K562 (cell line): Measurements from ENCODE around the gene RANBP6. TPM values are rescaled to one million over a fixed set of nuclear protein-coding genes. Genes with fewer than 3 reads are reported as not detected.

ENCODE experiments used
- ATAC-seq: fragments of 200-7000 bp; cut with Tn5 transposase; 3 replicates; pipeline ENCODE4 v1.9.1; 2020; ENCODE audit warnings: moderate library complexity
- BruUV-seq: library from RNA; stranded (reverse); fragments of 400-500 nt; replicated peaks from 2 replicates; lab custom pipeline; 2021; lab: Mats Ljungman, UMichigan
- CTCF ChIA-PET: fragments of 300-600 bp; formaldehyde crosslinking; extraction: SDS; loops from one replicate; lab custom pipeline; 2021; ENCODE audit warnings: low intra/inter-chr PET ratio; lab: Yijun Ruan, JAX
- POLR2A ChIA-PET: fragments of 300-600, 350-650 bp; sonication (Branson Sonifier 250); formaldehyde crosslinking; extraction: SDS; loops from one replicate; lab custom pipeline; 2021; ENCODE audit warnings: antibody characterized with exemption, inconsistent platforms; lab: Yijun Ruan, JAX
- DNase-seq, 4 experiments: peaks; one replicate each; pipeline versions ENCODE4 v3.0.0 to v3.0.0-alpha.2; 2011 to 2018; ENCODE audit warnings: low spot score in 3 of 4, mixed read lengths in 3 of 4; ENCODE audit errors: extremely low read depth in 1 of 4
- FAIRE-seq: peaks from 2 replicates; lab custom pipeline; 2011; peaks lifted over from hg19 to GRCh38; lab: Jason Lieb, UNC
- H2AFZ ChIP-seq: 2 replicates; pipeline ENCODE4 v1.6.0; 2011; ENCODE audit warnings: low read depth, low read length, control low read depth, inconsistent platforms
- H3K27ac ChIP-seq: fragments of 200-600 bp; 3 replicates; pipeline ENCODE4 v1.8.0; 2011; ENCODE audit warnings: low read depth, mild to moderate bottlenecking, control low read depth, inconsistent platforms, low read length, moderate library complexity, mixed read lengths; ENCODE audit errors: extremely low read depth
- H3K27me3 ChIP-seq, 2 experiments: fragments of 300-600 bp in 1 of 2; 2 replicates in 1 of 2; 3 replicates in 1 of 2; pipeline versions ENCODE4 v1.6.0 to v1.8.0; 2011; ENCODE audit warnings: inconsistent platforms in 2 of 2, low read length in 2 of 2, mild to moderate bottlenecking in 1 of 2, mixed read lengths in 1 of 2, moderate library complexity in 1 of 2; ENCODE audit not compliant: control insufficient read depth in 2 of 2, insufficient read depth in 2 of 2
- H3K36me3 ChIP-seq: fragments of 300-600 bp; 3 replicates; pipeline ENCODE4 v1.8.0; 2011; ENCODE audit warnings: mild to moderate bottlenecking, low read length, inconsistent platforms; ENCODE audit not compliant: control insufficient read depth, insufficient read depth
- H3K4me1 ChIP-seq, 2 experiments: fragments of 200-600 bp in 1 of 2; replicated peaks in 1 of 2; 2 replicates in 1 of 2; 3 replicates in 1 of 2; pipeline versions ENCODE4 v1.5.1 to v1.8.0; 2011; ENCODE audit warnings: inconsistent platforms in 2 of 2, low read length in 2 of 2, mild to moderate bottlenecking in 1 of 2, mixed read lengths in 1 of 2, moderate library complexity in 1 of 2; ENCODE audit not compliant: control insufficient read depth in 2 of 2, insufficient read depth in 2 of 2
- H3K4me2 ChIP-seq: 2 replicates; pipeline ENCODE4 v1.6.1; 2011; ENCODE audit warnings: low read length, control low read depth, inconsistent platforms, mixed read lengths; ENCODE audit not compliant: insufficient read depth
- H3K4me3 ChIP-seq: fragments of 200-600 bp; sonication (generic), shearing (Covaris generic); 2 replicates; pipeline ENCODE4 v1.5.1; 2016; ENCODE audit warnings: control low read depth, inconsistent platforms
- H3K79me2 ChIP-seq: fragments of 200-600 bp; 3 replicates; pipeline ENCODE4 v1.8.0; 2011; ENCODE audit warnings: low read length, inconsistent platforms; ENCODE audit not compliant: control insufficient read depth, insufficient read depth
- H3K9ac ChIP-seq, 2 experiments: 2 replicates each; pipeline versions ENCODE4 v1.6.0 to v1.6.1; 2011; ENCODE audit warnings: low read depth in 2 of 2, low read length in 2 of 2, control low read depth in 1 of 2, inconsistent platforms in 1 of 2, mild to moderate bottlenecking in 1 of 2, mixed read lengths in 1 of 2; ENCODE audit not compliant: insufficient read depth in 1 of 2
- H3K9me1 ChIP-seq: one replicate; pipeline ENCODE4 v1.6.0; 2011; ENCODE audit warnings: inconsistent platforms, mild to moderate bottlenecking, low read length, moderate library complexity; ENCODE audit not compliant: control insufficient read depth, insufficient read depth
- H3K9me3 ChIP-seq: replicated peaks from 2 replicates; pipeline ENCODE4 v1.5.1; 2011; ENCODE audit warnings: low read depth, low read length, inconsistent platforms; ENCODE audit not compliant: control insufficient read depth, insufficient read depth
- H4K20me1 ChIP-seq: replicated peaks from 2 replicates; pipeline ENCODE4 v1.6.1; 2011; ENCODE audit warnings: low read length, inconsistent platforms, mixed read lengths; ENCODE audit not compliant: control insufficient read depth, insufficient read depth
- ATF1 ChIP-seq, 2 experiments: fragments of 450-650 bp in 1 of 2; IDR thresholded peaks; 2 replicates each; pipeline ENCODE4 v1.6.1; 2016; ENCODE audit warnings: missing compliant biosample characterization in 1 of 2, missing genetic modification characterization in 1 of 2
- BMI1 ChIP-seq: fragments of 150-350 bp; IDR thresholded peaks from 2 replicates; pipeline ENCODE4 v1.6.1; 2014; ENCODE audit warnings: low read length
- BRCA1 ChIP-seq, 2 experiments: fragments of 450-650 bp in 1 of 2; sonication (generic) in 1 of 2; formaldehyde crosslinking in 1 of 2; IDR thresholded peaks; 2 replicates each; pipeline versions ENCODE4 v1.5.0 to v1.6.1; 2017 to 2020; ENCODE audit warnings: mild to moderate bottlenecking in 1 of 2, missing genetic modification reagents in 1 of 2
- HDAC6 ChIP-seq: IDR thresholded peaks from 2 replicates; pipeline ENCODE4 v1.6.1; 2012; ENCODE audit warnings: low read depth, mild to moderate bottlenecking, control low read depth, inconsistent platforms, low read length, moderate library complexity
- MAFG ChIP-seq: fragments of 450-650 bp; conservative IDR thresholded peaks from 2 replicates; pipeline ENCODE4 v1.6.1; 2016; ENCODE audit warnings: missing genetic modification characterization, missing compliant biosample characterization
- MEF2D ChIP-seq: conservative IDR thresholded peaks from 2 replicates; pipeline ENCODE4 v1.6.1; 2016; ENCODE audit warnings: low read depth, missing genetic modification characterization, missing compliant biosample characterization
- RAD21 ChIP-seq, 2 experiments: fragments of 250-450 bp in 1 of 2; fragments of 450-650 bp in 1 of 2; sonication (Bioruptor Pico) in 1 of 2; formaldehyde crosslinking in 1 of 2; IDR thresholded peaks in 1 of 2; conservative IDR thresholded peaks in 1 of 2; 2 replicates each; pipeline versions ENCODE4 v1.4.0 to v1.8.0; 2020 to 2022; ENCODE audit warnings: mild to moderate bottlenecking in 2 of 2, moderate library complexity in 1 of 2
- SMC3 ChIP-seq: conservative IDR thresholded peaks from 2 replicates; pipeline ENCODE4 v1.6.1; 2011; ENCODE audit warnings: low read depth, low read length, improper control_type of control experiment; ENCODE audit not compliant: insufficient read depth
- TCF7L2 ChIP-seq: fragments of 150-350 bp; IDR thresholded peaks from 2 replicates; pipeline ENCODE4 v1.6.1; 2016; ENCODE audit warnings: low read depth, mild to moderate bottlenecking, low read length, moderate library complexity
- ZNF124 ChIP-seq: sonication (generic); formaldehyde crosslinking; IDR thresholded peaks from 2 replicates; pipeline ENCODE4 v1.8.1; 2022; ENCODE audit warnings: missing genetic modification reagents
- ZNF551 ChIP-seq: fragments of 250-450 bp; sonication (Bioruptor Pico); IDR thresholded peaks from 2 replicates; pipeline ENCODE4 v1.5.0; 2021; ENCODE audit warnings: mild to moderate bottlenecking, moderate library complexity
- WGBS: fragments of 100-300 bp; shearing (Covaris generic); methylation state at CpG from one replicate; pipeline ENCODE4 v1.1.6; 2016; ENCODE audit warnings: low coverage, mixed read lengths; ENCODE audit not compliant: insufficient coverage; ENCODE audit errors: missing lambda C conversion rate; 5-methylcytosine and 5-hydroxymethylcytosine counted together
- in situ Hi-C: fragments of 300-500 bp; cut with MboI; formaldehyde crosslinking; loops from 4 replicates; pipeline ENCODE4 v1.15.0; 2018; ENCODE audit warnings: inconsistent platforms, mixed read lengths
- intact Hi-C: fragments of 100-400 bp; cut with micrococcal nuclease; formaldehyde crosslinking; loops from 2 replicates; pipeline ENCODE4 v1.14.2; 2022
- polyA plus RNA-seq, 8 experiments: library from polyadenylated mRNA; depleted of rRNA in 4 of 8; stranded (reverse) in 5 of 8; unstranded in 3 of 8; fragments of >200 nt; fragmentation: Nextera tagmentation in 2 of 8; fragmentation: Illumina TruSeq in 1 of 8; extraction: Ambion mirVana in 2 of 8; extraction: Trizol in 1 of 8; gene quantifications; 2 replicates each; pipeline versions ENCODE4 v1.2.1 to v1.2.3, GENCODE V29; 2011 to 2014; ENCODE audit warnings: inconsistent platforms in 1 of 8, missing spikeins in 1 of 8
- total RNA-seq, 7 experiments: library from RNA; depleted of rRNA in 6 of 7; stranded (reverse); fragments of >200 nt in 6 of 7; fragmentation: Illumina TruSeq in 2 of 7; extraction: Trizol in 2 of 7; gene quantifications; 2 replicates each; pipeline versions ENCODE4 v1.2.1 to v1.2.3, GENCODE V29; 2011 to 2021; ENCODE audit warnings: low replicate concordance in 1 of 7
- TF ChIP-seq, protein P1 (sequence below): sonication (generic); IDR thresholded peaks from 2 replicates; pipeline ENCODE4 v1.6.1; 2016
- TF ChIP-seq, protein P2 (sequence below): IDR thresholded peaks from 3 replicates; pipeline ENCODE4 v1.6.1; 2011; ENCODE audit warnings: borderline replicate concordance, mild to moderate bottlenecking, moderate library complexity; ENCODE audit not compliant: insufficient read length; ENCODE audit errors: extremely low read depth

Gene RANBP6
- total and polyA plus RNA-seq, 9 of the 15 experiments (the other 6 are each of a cell fraction or from before 2014, with no cell fraction given), result 10.4 to 19.9 (median 11.5) TPM

DNA sequence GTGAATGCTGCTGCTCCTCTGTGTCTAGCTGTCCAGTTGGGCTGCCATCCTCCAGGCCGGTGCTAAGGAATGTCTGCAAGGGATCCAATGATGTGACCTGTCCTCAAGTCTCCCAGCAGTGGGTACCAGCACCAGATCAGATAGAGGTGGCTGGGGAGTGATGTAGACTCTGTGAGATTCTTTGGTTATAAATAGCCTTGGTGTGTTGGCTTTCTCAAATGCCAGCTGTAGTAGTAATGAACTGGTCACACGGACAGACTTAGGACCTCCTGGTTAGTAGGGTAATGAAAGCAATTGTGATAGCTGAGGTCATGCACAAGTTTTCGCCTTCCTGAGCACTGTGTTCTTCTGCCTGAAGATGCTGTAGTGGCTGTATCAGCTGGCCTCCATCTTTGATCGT is 29.9 kb upstream of the RANBP6 start:
- no peak for DNase-seq
- in situ Hi-C loops (loop anchor here (5.0 kb wide), 1 partner anchor 163 kb away; no protein-coding TSS in a partner anchor), intact Hi-C loops (no loop called here)
- no peak overlapping the region for H3K4me2 ChIP-seq
- no peak overlapping the region for H3K4me3 ChIP-seq
- ChIA-PET POLR2A (no interaction called here), CTCF (no interaction called here)
- H2AFZ ChIP-seq, result no peak overlapping the region
- H3K9me1 ChIP-seq, result no peaks in the 10 kb centered on the region
- no peaks in the 10 kb centered on the region for H3K9me3 ChIP-seq
- no peaks in the 10 kb centered on the region for H3K79me2 ChIP-seq
- no peaks in the 10 kb centered on the region for H4K20me1 ChIP-seq
- ATAC-seq, result no peak
- TF ChIP-seq RAD21 (CRISPR knock-in tag; conservative IDR thresholded peaks at IDR 0.05 in 1 of 2, IDR thresholded peaks at IDR 0.05 in 1 of 2) (no peak), MAFG (tag) (no peak), HDAC6 (no peak), ATF1 (CRISPR knock-in tag; IDR thresholded peaks at IDR 0.05) (no peak), ATF1 (tag; IDR thresholded peaks at IDR 0.05) (no peak), MEF2D (no peak), BRCA1 (IDR thresholded peaks at IDR 0.05) (no peak), BRCA1 (CRISPR knock-in tag; IDR thresholded peaks at IDR 0.05) (no peak), SMC3 (no peak), BMI1 (no peak), ZNF551 (CRISPR knock-in tag) (no peak), ZNF124 (CRISPR knock-in tag) (no peak), TCF7L2 (no peak)
- TF ChIP-seq, protein P1, sequence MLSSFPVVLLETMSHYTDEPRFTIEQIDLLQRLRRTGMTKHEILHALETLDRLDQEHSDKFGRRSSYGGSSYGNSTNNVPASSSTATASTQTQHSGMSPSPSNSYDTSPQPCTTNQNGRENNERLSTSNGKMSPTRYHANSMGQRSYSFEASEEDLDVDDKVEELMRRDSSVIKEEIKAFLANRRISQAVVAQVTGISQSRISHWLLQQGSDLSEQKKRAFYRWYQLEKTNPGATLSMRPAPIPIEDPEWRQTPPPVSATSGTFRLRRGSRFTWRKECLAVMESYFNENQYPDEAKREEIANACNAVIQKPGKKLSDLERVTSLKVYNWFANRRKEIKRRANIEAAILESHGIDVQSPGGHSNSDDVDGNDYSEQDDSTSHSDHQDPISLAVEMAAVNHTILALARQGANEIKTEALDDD, result no peak
- TF ChIP-seq, protein P2, sequence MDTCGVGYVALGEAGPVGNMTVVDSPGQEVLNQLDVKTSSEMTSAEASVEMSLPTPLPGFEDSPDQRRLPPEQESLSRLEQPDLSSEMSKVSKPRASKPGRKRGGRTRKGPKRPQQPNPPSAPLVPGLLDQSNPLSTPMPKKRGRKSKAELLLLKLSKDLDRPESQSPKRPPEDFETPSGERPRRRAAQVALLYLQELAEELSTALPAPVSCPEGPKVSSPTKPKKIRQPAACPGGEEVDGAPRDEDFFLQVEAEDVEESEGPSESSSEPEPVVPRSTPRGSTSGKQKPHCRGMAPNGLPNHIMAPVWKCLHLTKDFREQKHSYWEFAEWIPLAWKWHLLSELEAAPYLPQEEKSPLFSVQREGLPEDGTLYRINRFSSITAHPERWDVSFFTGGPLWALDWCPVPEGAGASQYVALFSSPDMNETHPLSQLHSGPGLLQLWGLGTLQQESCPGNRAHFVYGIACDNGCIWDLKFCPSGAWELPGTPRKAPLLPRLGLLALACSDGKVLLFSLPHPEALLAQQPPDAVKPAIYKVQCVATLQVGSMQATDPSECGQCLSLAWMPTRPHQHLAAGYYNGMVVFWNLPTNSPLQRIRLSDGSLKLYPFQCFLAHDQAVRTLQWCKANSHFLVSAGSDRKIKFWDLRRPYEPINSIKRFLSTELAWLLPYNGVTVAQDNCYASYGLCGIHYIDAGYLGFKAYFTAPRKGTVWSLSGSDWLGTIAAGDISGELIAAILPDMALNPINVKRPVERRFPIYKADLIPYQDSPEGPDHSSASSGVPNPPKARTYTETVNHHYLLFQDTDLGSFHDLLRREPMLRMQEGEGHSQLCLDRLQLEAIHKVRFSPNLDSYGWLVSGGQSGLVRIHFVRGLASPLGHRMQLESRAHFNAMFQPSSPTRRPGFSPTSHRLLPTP, result no peak
- WGBS, result 0% methylated on average over 4 of the region's 4 CpGs
- FAIRE-seq, result no peak
- no peaks in the 10 kb centered on the region for H3K36me3 ChIP-seq
- no TSS peak for BruUV-seq
- peaks cover 0 to 17% of the 10 kb centered on the region in 2 experiments; a peak in 2 of 5 replicates for H3K27me3 ChIP-seq
- H3K27ac ChIP-seq, result no peak overlapping the region
- no peaks in the 10 kb centered on the region for H3K4me1 ChIP-seq
- H3K9ac ChIP-seq, result no peak overlapping the region
